H9 (cell line): ENCODE measurements around the gene DOLPP1. TPM values are rescaled to one million over a fixed set of nuclear protein-coding genes. Genes with fewer than 3 reads are reported as not detected.

Experiments used
- DNase-seq: peaks from one replicate; pipeline ENCODE4 v3.0.0-alpha.2; 2017
- H2AFZ ChIP-seq: one replicate; pipeline ENCODE4 v1.6.1; 2013; ENCODE audit warnings: mild to moderate bottlenecking, low read length, control low read depth, moderate library complexity
- H2AK5ac ChIP-seq: 2 replicates; pipeline ENCODE4 v1.6.1; 2013; ENCODE audit warnings: low read length, control low read depth, mixed read lengths; ENCODE audit not compliant: insufficient read length
- H2BK120ac ChIP-seq: one replicate; pipeline ENCODE4 v1.6.1; 2013; ENCODE audit warnings: low read depth, mild to moderate bottlenecking, low read length, control low read depth, inconsistent platforms; ENCODE audit not compliant: poor library complexity, severe bottlenecking
- H2BK12ac ChIP-seq: 2 replicates; pipeline ENCODE4 v1.6.1; 2013; ENCODE audit warnings: low read length, control low read depth, mixed read lengths, low read depth; ENCODE audit not compliant: insufficient read length
- H2BK15ac ChIP-seq: 2 replicates; pipeline ENCODE4 v1.6.1; 2013; ENCODE audit warnings: low read depth, low read length, control low read depth
- H2BK20ac ChIP-seq: one replicate; pipeline ENCODE4 v1.6.1; 2013; ENCODE audit warnings: low read depth, mild to moderate bottlenecking, low read length, control low read depth, inconsistent platforms; ENCODE audit not compliant: poor library complexity, severe bottlenecking
- H2BK5ac ChIP-seq: 2 replicates; pipeline ENCODE4 v1.6.1; 2013; ENCODE audit warnings: low read length, control low read depth, mixed read lengths; ENCODE audit not compliant: insufficient read length
- H3K14ac ChIP-seq: 2 replicates; pipeline ENCODE4 v1.6.1; 2013; ENCODE audit warnings: low read length, control low read depth; ENCODE audit not compliant: insufficient read depth
- H3K18ac ChIP-seq: 2 replicates; pipeline ENCODE4 v1.6.1; 2013; ENCODE audit warnings: low read depth, mild to moderate bottlenecking, mixed read lengths, low read length, control low read depth; ENCODE audit not compliant: insufficient read length
- H3K23ac ChIP-seq: 2 replicates; pipeline ENCODE4 v1.6.1; 2013; ENCODE audit warnings: low read length, control low read depth, mixed read lengths, low read depth; ENCODE audit not compliant: insufficient read length
- H3K23me2 ChIP-seq: 2 replicates; pipeline ENCODE4 v1.6.1; 2013; ENCODE audit warnings: low read depth, mild to moderate bottlenecking, mixed read lengths, low read length, control low read depth; ENCODE audit not compliant: insufficient read length, poor library complexity, severe bottlenecking
- H3K27ac ChIP-seq: 2 replicates; pipeline ENCODE4 v1.5.1; 2013; ENCODE audit warnings: low read length, control low read depth, mixed read lengths, low read depth; ENCODE audit not compliant: insufficient read length
- H3K27me3 ChIP-seq: 2 replicates; pipeline ENCODE4 v1.6.1; 2013; ENCODE audit warnings: low read length, control low read depth, inconsistent platforms; ENCODE audit not compliant: insufficient read depth
- H3K4ac ChIP-seq: 2 replicates; pipeline ENCODE4 v1.6.1; 2013; ENCODE audit warnings: low read depth, mild to moderate bottlenecking, control low read depth, inconsistent platforms, low read length, moderate library complexity
- H3K4me1 ChIP-seq: 2 replicates; pipeline ENCODE4 v1.6.1; 2013; ENCODE audit warnings: low read length, control low read depth, inconsistent platforms; ENCODE audit not compliant: insufficient read depth
- H3K4me2 ChIP-seq: 2 replicates; pipeline ENCODE4 v1.6.1; 2013; ENCODE audit warnings: low read length, control low read depth, mixed read lengths; ENCODE audit not compliant: insufficient read length, insufficient read depth
- H3K56ac ChIP-seq: 2 replicates; pipeline ENCODE4 v1.6.1; 2013; ENCODE audit warnings: low read depth, mild to moderate bottlenecking, mixed read lengths, low read length, control low read depth; ENCODE audit not compliant: insufficient read length
- H3K79me1 ChIP-seq: 2 replicates; pipeline ENCODE4 v1.6.1; 2013; ENCODE audit warnings: low read depth, mild to moderate bottlenecking, moderate library complexity, low read length, control low read depth, inconsistent platforms; ENCODE audit not compliant: insufficient read depth, poor library complexity, severe bottlenecking
- H3K79me2 ChIP-seq: 2 replicates; pipeline ENCODE4 v1.6.1; 2013; ENCODE audit warnings: low read length, control low read depth, inconsistent platforms; ENCODE audit not compliant: insufficient read depth
- H3K9ac ChIP-seq: 2 replicates; pipeline ENCODE4 v1.6.1; 2013; ENCODE audit warnings: low read length, control low read depth, mixed read lengths; ENCODE audit not compliant: insufficient read length; ENCODE audit errors: extremely low read depth
- H3K9me3 ChIP-seq: one replicate; pipeline ENCODE4 v1.6.1; 2013; ENCODE audit warnings: low read depth, low read length, inconsistent platforms; ENCODE audit not compliant: control insufficient read depth
- H3T11ph ChIP-seq: one replicate; pipeline ENCODE4 v1.6.1; 2013; ENCODE audit warnings: mild to moderate bottlenecking, low read length, control low read depth, inconsistent platforms
- H4K20me1 ChIP-seq: one replicate; pipeline ENCODE4 v1.6.1; 2013; ENCODE audit not compliant: control insufficient read depth, insufficient read length, insufficient read depth
- H4K5ac ChIP-seq: 2 replicates; pipeline ENCODE4 v1.6.1; 2013; ENCODE audit warnings: low read depth, mild to moderate bottlenecking, mixed read lengths, low read length, control low read depth; ENCODE audit not compliant: insufficient read length
- H4K8ac ChIP-seq: replicated peaks from 2 replicates; pipeline ENCODE4 v1.6.1; 2013; ENCODE audit warnings: low read length, control low read depth, mixed read lengths, low read depth; ENCODE audit not compliant: insufficient read length
- H4K91ac ChIP-seq: 2 replicates; pipeline ENCODE4 v1.6.1; 2013; ENCODE audit warnings: low read depth, mild to moderate bottlenecking, moderate library complexity, mixed read lengths, low read length, control low read depth; ENCODE audit not compliant: insufficient read length
- H3K27ac Mint-ChIP-seq, 3 experiments: 2 replicates in 2 of 3; 3 replicates in 1 of 3; pipeline ENCODE4 v1.8.0; 2020 to 2021; ENCODE audit warnings: mixed read lengths in 3 of 3, mild to moderate bottlenecking in 1 of 3, moderate library complexity in 1 of 3
- H3K27me3 Mint-ChIP-seq: 2 replicates; pipeline ENCODE4 v1.8.0; 2021; ENCODE audit warnings: low read depth, mild to moderate bottlenecking, moderate library complexity, mixed read lengths
- H3K36me3 Mint-ChIP-seq, 3 experiments: 2 replicates in 2 of 3; 3 replicates in 1 of 3; pipeline ENCODE4 v1.8.0; 2020 to 2021; ENCODE audit warnings: low read depth in 3 of 3, mixed read lengths in 3 of 3; ENCODE audit not compliant: insufficient read depth in 1 of 3
- H3K4me1 Mint-ChIP-seq, 2 experiments: 2 replicates each; pipeline ENCODE4 v1.8.0; 2020; ENCODE audit warnings: mixed read lengths in 2 of 2
- H3K4me3 Mint-ChIP-seq, 2 experiments: 2 replicates in 1 of 2; 3 replicates in 1 of 2; pipeline ENCODE4 v1.8.0; 2020 to 2021; ENCODE audit warnings: mild to moderate bottlenecking in 2 of 2, mixed read lengths in 2 of 2, moderate library complexity in 1 of 2
- H3K9me3 Mint-ChIP-seq, 2 experiments: 2 replicates in 1 of 2; 3 replicates in 1 of 2; pipeline ENCODE4 v1.8.0; 2020; ENCODE audit warnings: mild to moderate bottlenecking in 2 of 2, mixed read lengths in 2 of 2, moderate library complexity in 1 of 2
- WGBS: extraction: QIAGEN DNeasy Blood & Tissue Kit; methylation state at CpG from one replicate; pipeline ENCODE4 v1.1.7; 2013; ENCODE audit warnings: missing lambda C conversion rate, low lambda C conversion rate, mixed read lengths; ENCODE audit not compliant: insufficient read length; ENCODE audit errors: extremely low coverage; 5-methylcytosine and 5-hydroxymethylcytosine counted together
- total RNA-seq: library from RNA; stranded (reverse); gene quantifications from 2 replicates; pipeline ENCODE4 v1.2.1, GENCODE V29; 2021
- TF ChIP-seq, protein P1 (sequence below): fragments of 200-600 bp; sonication (generic); conservative IDR thresholded peaks from 3 replicates; pipeline ENCODE4 v1.8.0; 2021; ENCODE audit warnings: antibody characterized with exemption, mild to moderate bottlenecking

Gene DOLPP1
- total RNA-seq, 1 experiment from 2014 or later = 42.6 TPM

DNA sequence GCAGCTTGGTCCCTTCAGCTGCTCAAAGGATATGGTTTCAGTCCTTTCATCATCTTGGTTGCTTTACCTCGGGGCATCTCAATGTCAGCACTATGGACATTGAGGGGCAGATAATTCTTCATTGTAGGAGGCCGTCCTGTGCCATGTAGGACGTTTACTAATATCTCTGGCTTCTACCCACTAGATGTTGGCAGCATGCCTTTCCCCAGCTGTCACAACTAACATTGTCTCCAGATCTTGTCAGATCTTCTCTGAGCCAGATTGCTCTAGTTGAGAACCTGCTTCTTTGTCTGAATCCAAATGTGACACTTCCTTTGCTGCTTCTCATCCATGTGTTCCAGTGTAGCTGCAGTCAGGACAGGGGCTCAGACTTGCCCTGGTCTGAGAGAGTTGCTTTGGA is 40.6 kb downstream of the DOLPP1 start:
- H3K56ac ChIP-seq = no peak overlapping the region
- H3K27ac ChIP-seq = no peak overlapping the region
- H4K20me1 ChIP-seq = no peaks in the 10 kb centered on the region
- no peak overlapping the region for H4K8ac ChIP-seq
- no peak overlapping the region for H3K23ac ChIP-seq
- no peaks in the 10 kb centered on the region for H3K9me3 ChIP-seq
- H4K5ac ChIP-seq = no peak overlapping the region
- Mint-ChIP-seq H3K27me3 (no peaks in the 10 kb centered on the region), H3K27ac (peak overlapping the region in 1 of 3 experiments; percentile 34; a peak in 2 of 7 replicates), H3K9me3 (no peaks in the 10 kb centered on the region), H3K36me3 (peaks cover 29 to 61% (median 58%) of the 10 kb centered on the region in 3 experiments; a peak in 6 of 7 replicates), H3K4me3 (no peak overlapping the region), H3K4me1 (peaks cover 4 to 10% of the 10 kb centered on the region in 2 experiments)
- H4K91ac ChIP-seq = no peak overlapping the region
- no peak overlapping the region for H2BK5ac ChIP-seq
- H3K18ac ChIP-seq = no peak overlapping the region
- no peak overlapping the region for H3K9ac ChIP-seq
- H3K4me2 ChIP-seq = no peak overlapping the region
- no peak overlapping the region for H2AFZ ChIP-seq
- no peak overlapping the region for H2BK12ac ChIP-seq
- no peak overlapping the region for H2BK20ac ChIP-seq
- WGBS = no CpG with 5 or more reads among the region's 3 CpGs
- H3K4me1 ChIP-seq = no peaks in the 10 kb centered on the region
- no peak overlapping the region for H3K14ac ChIP-seq
- no peaks in the 10 kb centered on the region for H3K27me3 ChIP-seq
- H3T11ph ChIP-seq = no peak overlapping the region
- no peak overlapping the region for H2BK120ac ChIP-seq
- H3K79me2 ChIP-seq = no peaks in the 10 kb centered on the region
- no peak overlapping the region for H3K4ac ChIP-seq
- no peaks in the 10 kb centered on the region for H3K23me2 ChIP-seq
- DNase-seq = no peak
- H3K79me1 ChIP-seq = peaks cover 3% of the 10 kb centered on the region
- no peak overlapping the region for H2BK15ac ChIP-seq
- no peak overlapping the region for H2AK5ac ChIP-seq
- TF ChIP-seq, protein P1, sequence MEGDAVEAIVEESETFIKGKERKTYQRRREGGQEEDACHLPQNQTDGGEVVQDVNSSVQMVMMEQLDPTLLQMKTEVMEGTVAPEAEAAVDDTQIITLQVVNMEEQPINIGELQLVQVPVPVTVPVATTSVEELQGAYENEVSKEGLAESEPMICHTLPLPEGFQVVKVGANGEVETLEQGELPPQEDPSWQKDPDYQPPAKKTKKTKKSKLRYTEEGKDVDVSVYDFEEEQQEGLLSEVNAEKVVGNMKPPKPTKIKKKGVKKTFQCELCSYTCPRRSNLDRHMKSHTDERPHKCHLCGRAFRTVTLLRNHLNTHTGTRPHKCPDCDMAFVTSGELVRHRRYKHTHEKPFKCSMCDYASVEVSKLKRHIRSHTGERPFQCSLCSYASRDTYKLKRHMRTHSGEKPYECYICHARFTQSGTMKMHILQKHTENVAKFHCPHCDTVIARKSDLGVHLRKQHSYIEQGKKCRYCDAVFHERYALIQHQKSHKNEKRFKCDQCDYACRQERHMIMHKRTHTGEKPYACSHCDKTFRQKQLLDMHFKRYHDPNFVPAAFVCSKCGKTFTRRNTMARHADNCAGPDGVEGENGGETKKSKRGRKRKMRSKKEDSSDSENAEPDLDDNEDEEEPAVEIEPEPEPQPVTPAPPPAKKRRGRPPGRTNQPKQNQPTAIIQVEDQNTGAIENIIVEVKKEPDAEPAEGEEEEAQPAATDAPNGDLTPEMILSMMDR = no peak
